Measurements from ENCODE around the gene VIPR2. TPM values are rescaled to one million over a fixed set of nuclear protein-coding genes. Genes with fewer than 3 reads are reported as not detected.

The VIPR2 gene
- polyA plus RNA-seq, 1 donor from 2014 or later = 0.51 TPM

GRCh38 chr7:159033956-159034355, 110.7 kb downstream of the VIPR2 start:
- H2AFZ ChIP-seq (ENCODE audit: low read depth, low read length) = no peak overlapping the region
- no peaks in the 10 kb centered on the region for H3K9me3 ChIP-seq (ENCODE audit: low read length)
- peak overlapping the region; percentile 44 for H3K4me3 ChIP-seq (ENCODE audit: low read length)
- no peaks in the 10 kb centered on the region for H3K9me2 ChIP-seq (ENCODE audit: insufficient read depth, low read length)
- no peak overlapping the region for H3K4me2 ChIP-seq (ENCODE audit: low read length)
- H3K27me3 ChIP-seq (ENCODE audit: insufficient read depth, low read depth, low read length) = peaks cover 3% of the 10 kb centered on the region
- TF ChIP-seq TAF1 (IDR thresholded peaks at IDR 0.05; ENCODE audit: low read depth) = no peak
- no peak for TF ChIP-seq EZH2 (IDR thresholded peaks at IDR 0.05; ENCODE audit: borderline replicate concordance, insufficient read depth, low read length, poor library complexity, severe bottlenecking)
- H4K20me1 ChIP-seq (ENCODE audit: insufficient read depth) = no peaks in the 10 kb centered on the region
- H3K9ac ChIP-seq (ENCODE audit: low read length) = no peak overlapping the region
- H3K36me3 ChIP-seq (ENCODE audit: insufficient read depth, low read length) = no peaks in the 10 kb centered on the region
- H3K79me2 ChIP-seq (replicated peaks; ENCODE audit: insufficient read depth, low read length) = no peaks in the 10 kb centered on the region
- peak overlapping the region; percentile 67 for H3K27ac ChIP-seq (ENCODE audit: low read length)
- no peaks in the 10 kb centered on the region for H3F3A ChIP-seq (ENCODE audit: insufficient read depth, low read length, poor library complexity, severe bottlenecking)

GRCh38 chr7:159033473-159033825, 111.2 kb downstream of the VIPR2 start:
- H3K36me3 ChIP-seq (ENCODE audit: insufficient read depth, low read length) = no peaks in the 10 kb centered on the region
- H3K4me2 ChIP-seq (ENCODE audit: low read length) = no peak overlapping the region
- no peak overlapping the region for H2AFZ ChIP-seq (ENCODE audit: low read depth, low read length)
- H3K27me3 ChIP-seq (ENCODE audit: insufficient read depth, low read depth, low read length) = peaks cover 3% of the 10 kb centered on the region
- no peak overlapping the region for H3K4me3 ChIP-seq (ENCODE audit: low read length)
- no peak overlapping the region for H3K9ac ChIP-seq (ENCODE audit: low read length)
- H4K20me1 ChIP-seq (ENCODE audit: insufficient read depth) = no peaks in the 10 kb centered on the region
- H3F3A ChIP-seq (ENCODE audit: insufficient read depth, low read length, poor library complexity, severe bottlenecking) = no peaks in the 10 kb centered on the region
- no peaks in the 10 kb centered on the region for H3K79me2 ChIP-seq (replicated peaks; ENCODE audit: insufficient read depth, low read length)
- no peaks in the 10 kb centered on the region for H3K9me3 ChIP-seq (ENCODE audit: low read length)
- no peak for TF ChIP-seq EZH2 (IDR thresholded peaks at IDR 0.05; ENCODE audit: borderline replicate concordance, insufficient read depth, low read length, poor library complexity, severe bottlenecking)
- TF ChIP-seq RAD21 (conservative IDR thresholded peaks at IDR 0.05) = no peak
- no peak for TF ChIP-seq MXI1 (conservative IDR thresholded peaks at IDR 0.05; ENCODE audit: poor library complexity, severe bottlenecking)
- no peak for TF ChIP-seq POLR2AphosphoS5 (IDR thresholded peaks at IDR 0.05)
- TF ChIP-seq TAF1 (IDR thresholded peaks at IDR 0.05; ENCODE audit: low read depth) = no peak
- TF ChIP-seq SMC3 (conservative IDR thresholded peaks at IDR 0.05; ENCODE audit: poor library complexity) = no peak
- TF ChIP-seq REST (IDR thresholded peaks at IDR 0.05; ENCODE audit: borderline replicate concordance) = no peak
- TF ChIP-seq CTCF (IDR thresholded peaks at IDR 0.05; ENCODE audit: poor library complexity, severe bottlenecking) = no peak
- no peak for TF ChIP-seq EP300 (conservative IDR thresholded peaks at IDR 0.05; ENCODE audit: poor library complexity, severe bottlenecking)
- no peaks in the 10 kb centered on the region for H3K9me2 ChIP-seq (ENCODE audit: insufficient read depth, low read length)
- H3K27ac ChIP-seq (ENCODE audit: low read length) = no peak overlapping the region

All from neural cell (in vitro differentiated cells).